HEK293 (cell line): ENCODE data around the gene CLSTN1.

Experiments used
- CTCF ChIA-PET: fragments of 350-600 bp; formaldehyde crosslinking; extraction: SDS; loops from one replicate; lab custom pipeline; 2021; ENCODE audit warnings: antibody characterized with exemption; lab: Yijun Ruan, JAX
- POLR2A ChIA-PET: fragments of 300-600 bp; formaldehyde crosslinking; extraction: SDS; loops from one replicate; lab custom pipeline; 2020; ENCODE audit warnings: antibody characterized with exemption, inconsistent platforms; lab: Yijun Ruan, JAX
- H3K27ac ChIP-seq: fragments of 200-500 bp; sonication (Bioruptor generic); 2 replicates; pipeline ENCODE4 v1.5.1; 2014; ENCODE audit warnings: low read depth, low read length, control low read depth, inconsistent platforms; ENCODE audit errors: extremely low read depth
- H3K36me3 ChIP-seq, 2 experiments: fragments of 200-500 bp in 1 of 2; sonication (Bioruptor generic) in 1 of 2; 1 replicate in 1 of 2; 2 replicates in 1 of 2; pipeline ENCODE4 v1.5.1; 2014 to 2017; ENCODE audit warnings: inconsistent platforms in 2 of 2, low read length in 2 of 2; ENCODE audit not compliant: control insufficient read depth in 2 of 2, insufficient read depth in 1 of 2
- H3K4me1 ChIP-seq: fragments of 200-500 bp; sonication (Bioruptor generic); 2 replicates; pipeline ENCODE4 v1.5.1; 2014; ENCODE audit warnings: mild to moderate bottlenecking, low read length, inconsistent platforms; ENCODE audit not compliant: control insufficient read depth, insufficient read depth
- H3K4me3 ChIP-seq: 2 replicates; pipeline ENCODE4 v1.5.1; 2011; ENCODE audit warnings: low read depth, mild to moderate bottlenecking, control low read depth, low read length, moderate library complexity
- H3K9me3 ChIP-seq: fragments of 200-500 bp; sonication (Bioruptor generic); 2 replicates; pipeline ENCODE4 v1.5.1; 2014; ENCODE audit warnings: low read depth, low read length, inconsistent platforms; ENCODE audit not compliant: control insufficient read depth, insufficient read depth
- GLIS1 ChIP-seq: fragments of 450-650 bp; formaldehyde crosslinking; IDR thresholded peaks from 2 replicates; pipeline ENCODE4 v1.5.1; 2016; ENCODE audit warnings: missing biosample characterization, missing genetic modification characterization
- IKZF3 ChIP-seq: fragments of 450-650 bp; IDR thresholded peaks from 2 replicates; pipeline ENCODE4 v1.5.0; 2018; ENCODE audit warnings: missing biosample characterization, mild to moderate bottlenecking, missing genetic modification characterization, moderate library complexity
- KLF16 ChIP-seq: fragments of 450-650 bp; formaldehyde crosslinking; IDR thresholded peaks from 2 replicates; pipeline ENCODE4 v1.5.1; 2017; ENCODE audit warnings: missing biosample characterization, missing genetic modification characterization
- OSR2 ChIP-seq: fragments of 450-650 bp; formaldehyde crosslinking; IDR thresholded peaks from 2 replicates; pipeline ENCODE4 v1.5.1; 2016; ENCODE audit warnings: missing biosample characterization, missing genetic modification characterization
- PRDM10 ChIP-seq: fragments of 450-650 bp; formaldehyde crosslinking; IDR thresholded peaks from 2 replicates; pipeline ENCODE4 v1.5.1; 2016; ENCODE audit warnings: missing biosample characterization, missing genetic modification characterization
- RBAK ChIP-seq: fragments of 450-650 bp; formaldehyde crosslinking; IDR thresholded peaks from 2 replicates; pipeline ENCODE4 v1.5.1; 2016; ENCODE audit warnings: missing biosample characterization, missing genetic modification characterization
- ZBTB11 ChIP-seq: fragments of 450-650 bp; formaldehyde crosslinking; conservative IDR thresholded peaks from 2 replicates; pipeline ENCODE4 v1.5.1; 2016; ENCODE audit warnings: low read depth, missing biosample characterization, missing genetic modification characterization
- ZNF114 ChIP-seq: fragments of 450-650 bp; formaldehyde crosslinking; IDR thresholded peaks from 2 replicates; pipeline ENCODE4 v1.5.0; 2017; ENCODE audit warnings: missing biosample characterization, missing genetic modification characterization
- ZNF239 ChIP-seq: fragments of 450-650 bp; formaldehyde crosslinking; IDR thresholded peaks from 2 replicates; pipeline ENCODE4 v1.5.1; 2016; ENCODE audit warnings: missing biosample characterization, missing genetic modification characterization
- ZNF335 ChIP-seq: fragments of 450-650 bp; formaldehyde crosslinking; conservative IDR thresholded peaks from 2 replicates; pipeline ENCODE4 v1.5.1; 2016; ENCODE audit warnings: missing biosample characterization, missing genetic modification characterization
- ZNF529 ChIP-seq: fragments of 450-650 bp; formaldehyde crosslinking; IDR thresholded peaks from 2 replicates; pipeline ENCODE4 v1.5.1; 2017; ENCODE audit warnings: missing genetic modification characterization, missing biosample characterization; ENCODE audit not compliant: insufficient replicate concordance
- ZNF600 ChIP-seq: fragments of 450-650 bp; formaldehyde crosslinking; IDR thresholded peaks from 2 replicates; pipeline ENCODE4 v1.5.1; 2016; ENCODE audit warnings: missing biosample characterization, missing genetic modification characterization

Gene CLSTN1

GRCh38 chr1:9866836-9867235 lies 43.1 kb upstream of the CLSTN1 start:
- Histone ChIP-seq H3K9me3 (no peaks in the 10 kb centered on the region), H3K4me3 (no peak overlapping the region), H3K36me3 (peaks cover 0 to 24% of the 10 kb centered on the region in 2 experiments; a peak in 1 of 3 replicates), H3K27ac (no peak overlapping the region), H3K4me1 (no peaks in the 10 kb centered on the region)
- CTCF ChIA-PET, result interaction anchor here (0.5 to 11.5 kb wide), 12 partner anchors 14 to 250 kb away, joined by 3 to 135 read pairs (median 3); no protein-coding TSS in a partner anchor
- POLR2A ChIA-PET, result interaction anchor here (1.2 kb wide), 1 partner anchor 77 kb away, joined by 3 read pairs; the partner anchor contains the start of genes LZIC and NMNAT1
- TF ChIP-seq KLF16, result no peak

- CTCF ChIA-PET, result interaction anchor here (0.6 to 11.5 kb wide), 14 partner anchors 13 to 239 kb away, joined by 3 to 135 read pairs (median 4); no protein-coding TSS in a partner anchor
- no peak overlapping the region for H3K27ac ChIP-seq
- POLR2A ChIA-PET, result interaction anchor here (1.2 kb wide), 1 partner anchor 78 kb away, joined by 3 read pairs; the partner anchor contains the start of genes LZIC and NMNAT1
These were observed 42.0 kb upstream of the CLSTN1 start for GRCh38 chr1:9865724-9866123.

More at GRCh38 chr1:9865724-9866123, 42.0 kb upstream of the CLSTN1 start:
- Histone ChIP-seq H3K9me3 (no peaks in the 10 kb centered on the region), H3K4me1 (no peaks in the 10 kb centered on the region), H3K4me3 (no peak overlapping the region), H3K36me3 (peaks cover 0 to 20% of the 10 kb centered on the region in 2 experiments; a peak in 1 of 3 replicates)
- TF ChIP-seq IKZF3 (no peak), ZNF600 (tag by site-specific recombination) (no peak), RBAK (tag by site-specific recombination) (no peak), PRDM10 (tag by site-specific recombination) (no peak), ZNF239 (tag by site-specific recombination) (no peak), ZNF114 (tag by site-specific recombination) (no peak), ZBTB11 (tag by site-specific recombination) (no peak), OSR2 (tag by site-specific recombination) (no peak), GLIS1 (tag by site-specific recombination) (no peak), ZNF529 (tag by site-specific recombination) (no peak), ZNF335 (tag by site-specific recombination) (no peak)
